ENCODE results near the gene ARHGAP15.

- TF ChIP-seq CTCF (IDR thresholded peaks at IDR 0.05; ENCODE audit: low read length), result no peak
- no peak for TF ChIP-seq EZH2phosphoT487 (IDR thresholded peaks at IDR 0.05; ENCODE audit: low read length)
Measured at GRCh38 chr2:143558665-143559064, 429.4 kb downstream of the ARHGAP15 start.

Measured in MM.1S (cell line).